Endothelial cell of umbilical vein (primary cell): ENCODE measurements around the gene POLA1.

Experiments
- JUN ChIP-seq: IDR thresholded peaks from 2 replicates; pipeline ENCODE4 v1.6.1; 2011; ENCODE audit warnings: borderline replicate concordance, low read depth; ENCODE audit not compliant: insufficient read length, insufficient read depth
- POLR2A ChIP-seq: IDR thresholded peaks from 2 replicates; pipeline ENCODE4 v1.6.1; 2012; ENCODE audit warnings: low read depth, mild to moderate bottlenecking, control low read depth, low read length
- TF ChIP-seq, protein P1 (sequence below), 2 donors: IDR thresholded peaks; 1 replicate in 1 of 2; 2 replicates in 1 of 2; pipeline ENCODE4 v1.5.1; 2011; ENCODE audit warnings: low read length in 2 of 2, mild to moderate bottlenecking in 2 of 2, moderate library complexity in 2 of 2, control low read depth in 1 of 2, inconsistent platforms in 1 of 2, low read depth in 1 of 2; ENCODE audit not compliant: insufficient read depth in 1 of 2; ENCODE audit errors: extremely low read depth in 1 of 2
- TF ChIP-seq, protein P2 (sequence below): IDR thresholded peaks from 2 replicates; pipeline ENCODE4 v1.6.1; 2011; ENCODE audit not compliant: insufficient read depth, insufficient read length

DNA sequence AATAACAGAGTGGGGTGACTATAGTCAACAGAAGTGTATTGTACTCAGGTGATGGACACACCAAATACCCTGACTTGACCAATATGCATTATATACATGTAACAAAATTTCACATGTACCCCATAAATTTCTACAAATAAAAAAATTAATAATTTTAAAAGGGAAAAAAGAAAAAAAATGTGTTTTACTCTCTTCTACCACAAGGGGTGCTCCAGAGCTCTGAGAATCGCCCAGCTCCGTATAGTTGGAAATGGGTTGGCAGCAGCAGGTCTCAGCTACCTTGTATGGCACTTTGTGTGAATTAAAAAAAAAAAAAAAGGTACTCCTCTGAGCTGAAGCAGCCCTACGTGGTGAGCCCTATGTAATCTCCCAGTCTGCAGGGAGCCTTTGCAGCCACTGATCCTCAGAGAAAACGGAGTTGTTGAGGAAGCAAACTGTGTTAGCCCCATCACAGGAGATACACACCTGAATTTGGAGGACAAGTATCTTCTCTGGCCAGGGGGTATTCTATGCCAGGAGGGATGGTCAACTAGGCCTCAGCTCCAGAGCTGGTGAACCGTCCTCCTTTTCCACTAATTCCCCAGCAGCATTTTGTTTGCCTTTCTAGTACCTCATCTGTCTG, 17.2 kb upstream of the POLA1 start:
- TF ChIP-seq, protein P1, sequence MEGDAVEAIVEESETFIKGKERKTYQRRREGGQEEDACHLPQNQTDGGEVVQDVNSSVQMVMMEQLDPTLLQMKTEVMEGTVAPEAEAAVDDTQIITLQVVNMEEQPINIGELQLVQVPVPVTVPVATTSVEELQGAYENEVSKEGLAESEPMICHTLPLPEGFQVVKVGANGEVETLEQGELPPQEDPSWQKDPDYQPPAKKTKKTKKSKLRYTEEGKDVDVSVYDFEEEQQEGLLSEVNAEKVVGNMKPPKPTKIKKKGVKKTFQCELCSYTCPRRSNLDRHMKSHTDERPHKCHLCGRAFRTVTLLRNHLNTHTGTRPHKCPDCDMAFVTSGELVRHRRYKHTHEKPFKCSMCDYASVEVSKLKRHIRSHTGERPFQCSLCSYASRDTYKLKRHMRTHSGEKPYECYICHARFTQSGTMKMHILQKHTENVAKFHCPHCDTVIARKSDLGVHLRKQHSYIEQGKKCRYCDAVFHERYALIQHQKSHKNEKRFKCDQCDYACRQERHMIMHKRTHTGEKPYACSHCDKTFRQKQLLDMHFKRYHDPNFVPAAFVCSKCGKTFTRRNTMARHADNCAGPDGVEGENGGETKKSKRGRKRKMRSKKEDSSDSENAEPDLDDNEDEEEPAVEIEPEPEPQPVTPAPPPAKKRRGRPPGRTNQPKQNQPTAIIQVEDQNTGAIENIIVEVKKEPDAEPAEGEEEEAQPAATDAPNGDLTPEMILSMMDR (IDR thresholded peaks at IDR 0.05; ENCODE audit: extremely low read depth in 1 of 2, insufficient read depth in 1 of 2, low read depth in 1 of 2, low read length in 2 of 2), result peak; percentile 25 to 26
- TF ChIP-seq POLR2A, result no peak
- TF ChIP-seq JUN, result no peak
- TF ChIP-seq, protein P2, sequence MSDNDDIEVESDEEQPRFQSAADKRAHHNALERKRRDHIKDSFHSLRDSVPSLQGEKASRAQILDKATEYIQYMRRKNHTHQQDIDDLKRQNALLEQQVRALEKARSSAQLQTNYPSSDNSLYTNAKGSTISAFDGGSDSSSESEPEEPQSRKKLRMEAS, result no peak
